Measurements from ENCODE around the gene NAT8L. TPM values are rescaled to one million over a fixed set of nuclear protein-coding genes. Genes with fewer than 3 reads are reported as not detected.

The NAT8L gene
- total RNA-seq, 1 experiment from 2014 or later = 13.9 TPM

- H3K9ac ChIP-seq (ENCODE audit: extremely low read depth, insufficient read length, low read length) = no peak overlapping the region
- no peak overlapping the region for H3K56ac ChIP-seq (ENCODE audit: insufficient read length, low read depth, low read length)
- H3K79me2 ChIP-seq (ENCODE audit: insufficient read depth, low read length) = peaks cover 13% of the 10 kb centered on the region; the same call in 1 of the 2 replicates
- no peak overlapping the region for H3K23ac ChIP-seq (ENCODE audit: insufficient read length, low read depth, low read length)
- no peak overlapping the region for H3K18ac ChIP-seq (ENCODE audit: insufficient read length, low read depth, low read length)
- no peak overlapping the region for H3T11ph ChIP-seq (ENCODE audit: low read length)
- peaks cover 8% of the 10 kb centered on the region for H3K79me1 ChIP-seq (ENCODE audit: insufficient read depth, low read depth, low read length, poor library complexity, severe bottlenecking)
- no peak overlapping the region for H3K4ac ChIP-seq (ENCODE audit: low read depth, low read length)
- H3K23me2 ChIP-seq (ENCODE audit: insufficient read length, low read depth, low read length, poor library complexity, severe bottlenecking) = peaks cover 7% of the 10 kb centered on the region
- H2BK12ac ChIP-seq (ENCODE audit: insufficient read length, low read depth, low read length) = no peak overlapping the region
- no peaks in the 10 kb centered on the region for H3K9me3 ChIP-seq (ENCODE audit: control insufficient read depth, low read depth, low read length)
- TF ChIP-seq, protein P1, sequence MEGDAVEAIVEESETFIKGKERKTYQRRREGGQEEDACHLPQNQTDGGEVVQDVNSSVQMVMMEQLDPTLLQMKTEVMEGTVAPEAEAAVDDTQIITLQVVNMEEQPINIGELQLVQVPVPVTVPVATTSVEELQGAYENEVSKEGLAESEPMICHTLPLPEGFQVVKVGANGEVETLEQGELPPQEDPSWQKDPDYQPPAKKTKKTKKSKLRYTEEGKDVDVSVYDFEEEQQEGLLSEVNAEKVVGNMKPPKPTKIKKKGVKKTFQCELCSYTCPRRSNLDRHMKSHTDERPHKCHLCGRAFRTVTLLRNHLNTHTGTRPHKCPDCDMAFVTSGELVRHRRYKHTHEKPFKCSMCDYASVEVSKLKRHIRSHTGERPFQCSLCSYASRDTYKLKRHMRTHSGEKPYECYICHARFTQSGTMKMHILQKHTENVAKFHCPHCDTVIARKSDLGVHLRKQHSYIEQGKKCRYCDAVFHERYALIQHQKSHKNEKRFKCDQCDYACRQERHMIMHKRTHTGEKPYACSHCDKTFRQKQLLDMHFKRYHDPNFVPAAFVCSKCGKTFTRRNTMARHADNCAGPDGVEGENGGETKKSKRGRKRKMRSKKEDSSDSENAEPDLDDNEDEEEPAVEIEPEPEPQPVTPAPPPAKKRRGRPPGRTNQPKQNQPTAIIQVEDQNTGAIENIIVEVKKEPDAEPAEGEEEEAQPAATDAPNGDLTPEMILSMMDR (conservative IDR thresholded peaks at IDR 0.05) = no peak
- no peaks in the 10 kb centered on the region for H4K20me1 ChIP-seq (ENCODE audit: control insufficient read depth, insufficient read depth, insufficient read length)
- no peak overlapping the region for H3K4me2 ChIP-seq (ENCODE audit: insufficient read depth, insufficient read length, low read length)
- no peak overlapping the region for H4K5ac ChIP-seq (ENCODE audit: insufficient read length, low read depth, low read length)
- no peak for DNase-seq
- no peaks in the 10 kb centered on the region for H3K27me3 ChIP-seq (ENCODE audit: insufficient read depth, low read length)
- H2BK20ac ChIP-seq (ENCODE audit: low read depth, low read length, poor library complexity, severe bottlenecking) = no peak overlapping the region
- H2AK5ac ChIP-seq (ENCODE audit: insufficient read length, low read length) = no peak overlapping the region
- WGBS (ENCODE audit: extremely low coverage, insufficient read length, low lambda C conversion rate) = no CpG with 5 or more reads among the region's 3 CpGs
- H3K4me1 ChIP-seq (ENCODE audit: insufficient read depth, low read length) = no peaks in the 10 kb centered on the region
- no peak overlapping the region for H3K27ac ChIP-seq (ENCODE audit: insufficient read length, low read depth, low read length)
- H3K4me1 Mint-ChIP-seq = peaks cover 13 to 17% of the 10 kb centered on the region in 2 experiments
- no peak overlapping the region for H2BK120ac ChIP-seq (ENCODE audit: low read depth, low read length, poor library complexity, severe bottlenecking)
- H3K9me3 Mint-ChIP-seq = no peaks in the 10 kb centered on the region
- no peak overlapping the region for H3K27ac Mint-ChIP-seq
- H4K8ac ChIP-seq (replicated peaks; ENCODE audit: insufficient read length, low read depth, low read length) = no peak overlapping the region
- no peak overlapping the region for H2BK15ac ChIP-seq (ENCODE audit: low read depth, low read length)
- H2BK5ac ChIP-seq (ENCODE audit: insufficient read length, low read length) = no peak overlapping the region
- peaks cover 20% of the 10 kb centered on the region for H3K27me3 Mint-ChIP-seq (ENCODE audit: low read depth)
- no peak overlapping the region for H3K14ac ChIP-seq (ENCODE audit: insufficient read depth, low read length)
- peaks cover 4 to 7% (median 6%) of the 10 kb centered on the region in 3 experiments; a peak in 5 of 7 replicates for H3K36me3 Mint-ChIP-seq (ENCODE audit: insufficient read depth in 1 of 3, low read depth in 3 of 3)
- no peak overlapping the region for H2AFZ ChIP-seq (ENCODE audit: low read length)
- H3K4me3 Mint-ChIP-seq = no peak overlapping the region
- H4K91ac ChIP-seq (ENCODE audit: insufficient read length, low read depth, low read length) = no peak overlapping the region
These were observed 47.5 kb upstream of the NAT8L start for GRCh38 chr4:2011583-2011982.

All from H9 (cell line).